ENCODE measurements around the gene CEP70. TPM values are rescaled to one million over a fixed set of nuclear protein-coding genes. Genes with fewer than 3 reads are reported as not detected.

The CEP70 gene
- total RNA-seq (2022; extraction: Qiagen RNA extraction; ENCODE audit: low read depth), result 4.5 to 7.8 TPM (median 7.3 TPM) in 5 replicates

GRCh38 chr3:138594150-138594934 lies at the start of gene CEP70:
Gene CEP70, minus strand, starts transcription at chr3:138594260. Its CDS starts 21,333 bp downstream, at chr3:138572927.

GRCh38 chr3:138608322-138609135 lies 14.5 kb upstream of the CEP70 start, which contains the start of gene FAIM:
Gene FAIM, plus strand, starts transcription at chr3:138608771. Its CDS starts 10,956 bp downstream, at chr3:138619727.

Other genes with a start within 250 kb of the CEP70 start
- gene MRAS, start 245.7 kb downstream of the CEP70 start, total RNA-seq (2022; extraction: Qiagen RNA extraction; ENCODE audit: low read depth), result 7.1 to 11.4 TPM (median 9.2 TPM) in 5 replicates
- 0.54 to 0.94 TPM (median 0.70 TPM) in 5 replicates for gene ESYT3, start 159.6 kb downstream of the CEP70 start, total RNA-seq (2022; extraction: Qiagen RNA extraction; ENCODE audit: low read depth)
- gene FAIM, start 14.5 kb upstream of the CEP70 start, total RNA-seq (2022; extraction: Qiagen RNA extraction; ENCODE audit: low read depth), result 20.8 to 29.0 TPM (median 21.8 TPM) in 5 replicates
- gene PIK3CB, start 240.7 kb upstream of the CEP70 start, total RNA-seq (2022; extraction: Qiagen RNA extraction; ENCODE audit: low read depth), result 13.9 to 18.9 TPM (median 16.9 TPM) in 5 replicates

All from A549 treated with GW870086 at 1 μM for 4 hours (cell line).